GM18520 (cell line): ENCODE measurements around the gene TGFA.

Source experiments
- ATAC-seq: cut with Tn5 transposase; IDR thresholded peaks from one replicate; pipeline ENCODE4 v1.9.1; 2021; ENCODE audit not compliant: unreplicated experiment

Gene TGFA

DNA sequence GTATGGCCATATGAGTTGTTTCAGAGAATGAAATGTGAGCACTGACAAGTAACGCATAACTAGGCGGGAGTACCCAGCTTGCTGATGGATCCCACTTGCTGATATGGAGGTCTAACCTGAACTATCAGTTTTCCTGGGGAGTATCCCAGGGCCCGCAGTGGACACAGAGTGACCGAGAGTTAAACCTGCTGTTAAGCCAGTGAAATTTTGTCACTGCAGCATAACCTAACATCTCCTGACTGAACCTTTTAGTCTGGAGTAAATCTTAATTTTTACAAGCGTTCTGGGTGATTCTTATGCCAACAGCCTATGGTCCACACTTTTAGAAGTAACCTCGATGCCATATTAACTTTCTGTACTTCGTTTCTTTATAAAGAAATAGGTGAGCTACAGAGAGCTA is 54.4 kb downstream of the TGFA start:
- ATAC-seq: no peak

DNA sequence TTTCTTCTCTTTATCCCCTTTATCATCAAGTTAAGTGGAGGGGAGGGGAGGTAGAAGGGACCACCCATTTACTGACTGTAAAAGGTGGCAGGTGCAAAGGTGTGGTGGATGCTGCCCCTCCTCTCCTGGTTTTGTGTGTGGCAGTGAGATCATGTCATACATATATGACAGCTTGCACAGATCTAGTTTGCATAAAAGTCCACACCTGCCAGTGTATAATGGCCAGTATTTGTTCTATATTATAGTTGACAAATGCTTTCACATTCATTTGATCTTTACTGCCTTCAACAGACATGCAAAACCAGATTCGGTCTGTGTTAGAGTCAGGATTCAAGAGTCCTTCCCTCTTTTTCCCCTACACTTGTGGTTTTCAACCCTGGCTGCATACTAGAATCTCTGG is 55.1 kb downstream of the TGFA start:
- ATAC-seq: no peak

DNA sequence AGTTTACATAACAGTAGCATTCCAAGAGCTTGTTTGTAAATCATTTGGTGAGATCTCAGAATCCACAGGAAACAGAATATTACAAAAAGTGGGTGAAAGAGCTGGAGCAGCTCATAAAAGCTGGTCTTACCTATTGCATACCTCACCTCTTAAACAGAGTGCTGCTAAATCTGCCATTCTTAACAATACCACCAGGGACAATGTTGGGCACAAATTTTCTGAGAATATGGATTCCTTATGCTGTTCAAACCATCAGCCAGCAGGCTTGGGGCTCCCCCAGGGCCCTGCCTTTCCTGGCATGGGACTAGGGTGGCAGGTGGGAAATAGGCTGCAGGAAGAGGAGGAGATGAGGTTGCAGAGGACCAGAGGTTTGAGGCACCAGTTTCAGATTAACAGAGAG is 55.6 kb downstream of the TGFA start:
- no peak for ATAC-seq

DNA sequence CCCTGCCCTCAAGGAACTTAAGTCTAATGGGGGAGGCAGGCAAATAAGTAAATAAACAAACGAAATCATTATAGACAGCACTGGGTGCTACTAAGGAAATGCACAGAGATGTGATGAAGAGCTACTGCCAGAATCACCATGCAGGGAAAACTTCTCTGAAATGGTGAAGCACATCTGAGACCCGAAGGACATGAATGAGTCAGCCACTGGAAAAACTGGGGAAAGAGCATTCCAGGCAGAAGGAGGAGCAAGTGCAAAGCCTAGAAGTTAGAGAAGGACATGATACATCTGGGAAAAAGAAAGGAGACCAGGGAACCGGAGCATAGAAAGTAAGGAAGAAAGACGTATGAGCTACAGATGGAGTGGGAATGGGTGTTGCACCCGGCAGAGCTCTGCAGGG is 56.8 kb downstream of the TGFA start:
- no peak for ATAC-seq

DNA sequence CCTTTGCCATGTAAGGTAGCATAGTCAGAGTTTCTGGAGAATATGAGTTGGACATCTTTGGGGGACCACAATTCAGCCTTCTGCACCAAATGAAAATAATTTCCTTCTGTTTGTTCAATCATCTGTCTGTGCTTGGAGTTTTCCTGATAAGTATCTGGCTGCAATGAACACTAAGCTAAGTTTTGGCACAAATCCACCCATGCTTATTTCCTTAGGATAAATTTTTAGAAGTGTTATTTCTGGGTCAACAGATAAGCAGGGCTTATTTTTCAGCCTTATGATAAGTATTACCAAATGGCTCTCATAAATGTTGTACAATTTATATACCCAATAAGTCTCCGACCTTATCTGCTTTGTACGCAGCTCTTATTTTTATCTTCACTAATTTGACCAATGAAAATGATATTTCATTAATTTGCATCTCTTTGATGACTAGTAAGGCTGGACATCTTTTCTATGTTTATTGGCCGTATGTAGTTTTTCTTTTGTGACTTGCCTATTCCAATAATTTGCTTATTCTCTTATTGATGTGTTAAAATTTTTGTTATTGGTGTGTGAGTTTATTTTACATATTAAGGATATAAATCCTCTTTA is 59.2 kb downstream of the TGFA start:
- no peak for ATAC-seq

DNA sequence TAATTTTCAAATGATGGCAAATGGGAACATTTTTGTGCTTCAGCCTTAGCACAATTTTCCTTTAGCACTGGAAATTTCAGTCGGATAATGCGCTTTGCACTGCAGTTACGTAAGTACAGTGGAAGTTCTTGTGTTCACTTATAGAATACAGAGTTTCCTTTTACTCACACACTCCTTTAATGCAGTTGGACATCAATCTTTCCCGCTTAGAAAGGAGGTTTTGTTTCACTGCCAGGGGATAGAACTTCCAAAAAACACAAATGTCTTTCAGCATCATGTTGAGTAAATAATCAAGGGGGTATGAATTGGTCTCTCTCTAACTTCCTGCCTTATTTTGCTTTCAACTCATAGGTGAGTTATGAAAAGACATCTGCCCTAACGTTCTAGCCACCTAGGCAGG is 63.2 kb downstream of the TGFA start:
- no peak for ATAC-seq

DNA sequence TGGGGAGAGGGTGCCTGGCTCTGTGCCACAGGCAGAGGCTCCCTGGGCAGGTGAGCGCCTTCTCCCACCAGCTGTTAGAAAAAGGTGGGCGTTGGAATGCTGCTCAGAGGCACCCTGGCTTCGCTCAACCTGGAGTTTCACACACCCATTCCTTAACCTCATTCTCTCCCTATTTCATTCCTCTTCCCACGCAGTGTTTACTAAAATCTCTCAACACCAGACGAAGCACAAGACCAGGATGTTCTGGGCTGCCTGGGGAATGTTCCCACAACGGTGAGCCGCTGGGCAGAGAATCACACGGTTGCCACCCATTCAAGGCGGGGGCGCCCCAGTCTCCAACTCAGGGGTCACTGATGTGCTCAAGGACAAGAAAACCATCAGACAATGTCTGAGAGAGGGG is 64.5 kb downstream of the TGFA start:
- no peak for ATAC-seq

DNA sequence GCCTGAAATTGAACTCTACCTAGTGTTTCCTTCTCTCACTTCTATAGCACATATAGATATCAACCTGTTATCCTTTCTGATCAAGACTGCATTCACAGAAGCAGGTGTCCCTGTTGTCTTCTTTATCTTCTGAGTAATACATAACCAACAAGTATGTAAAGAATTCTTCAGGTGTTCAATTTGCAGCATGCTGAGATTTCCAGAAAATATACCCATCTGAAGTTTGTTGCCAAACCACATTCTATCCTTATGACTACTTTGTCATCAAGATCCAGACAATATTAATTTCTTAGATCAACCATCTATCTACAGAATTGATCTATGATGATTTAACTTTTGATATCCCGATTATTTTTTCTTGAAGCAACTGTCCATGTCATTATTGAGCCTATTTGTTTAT is 69.5 kb downstream of the TGFA start:
- no peak for ATAC-seq

DNA sequence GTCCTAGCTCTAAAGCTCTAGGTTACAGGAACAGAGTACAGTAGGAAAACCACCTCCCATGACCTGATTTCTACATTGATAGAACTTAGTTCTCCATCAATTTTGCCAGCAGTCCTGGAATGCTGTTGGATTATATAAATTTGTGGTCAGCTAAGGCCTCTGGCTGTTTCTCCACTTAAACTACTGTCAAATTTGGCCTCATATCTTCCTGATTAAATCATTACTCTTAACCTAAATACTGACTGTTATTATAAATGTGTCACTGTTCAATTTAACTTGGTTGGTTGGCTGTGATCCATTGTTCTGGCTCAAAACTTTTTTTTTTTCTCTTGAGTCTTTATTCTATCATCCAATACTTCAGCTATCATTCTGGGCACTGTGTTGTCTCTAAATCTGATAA is 71.2 kb downstream of the TGFA start:
- ATAC-seq: no peak

DNA sequence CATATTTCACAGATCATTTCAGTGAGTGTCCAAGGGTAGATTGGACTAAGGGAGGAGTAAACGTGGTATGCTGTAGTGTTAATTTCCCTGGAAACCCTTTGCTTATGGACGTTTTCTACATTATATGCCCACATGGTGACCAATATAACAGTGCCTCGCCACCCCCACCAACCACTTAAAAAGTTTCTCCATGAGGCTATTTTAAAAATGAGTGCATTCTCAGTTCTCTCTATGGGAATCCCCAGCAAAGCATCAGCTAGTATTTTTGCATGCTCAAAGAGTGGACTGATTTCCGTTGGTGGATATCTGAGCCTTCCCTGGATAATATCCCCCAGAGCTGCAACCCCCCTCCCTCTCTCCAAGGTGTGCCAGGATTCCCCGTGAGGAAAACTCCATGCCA is 73.2 kb downstream of the TGFA start:
- no peak for ATAC-seq

DNA sequence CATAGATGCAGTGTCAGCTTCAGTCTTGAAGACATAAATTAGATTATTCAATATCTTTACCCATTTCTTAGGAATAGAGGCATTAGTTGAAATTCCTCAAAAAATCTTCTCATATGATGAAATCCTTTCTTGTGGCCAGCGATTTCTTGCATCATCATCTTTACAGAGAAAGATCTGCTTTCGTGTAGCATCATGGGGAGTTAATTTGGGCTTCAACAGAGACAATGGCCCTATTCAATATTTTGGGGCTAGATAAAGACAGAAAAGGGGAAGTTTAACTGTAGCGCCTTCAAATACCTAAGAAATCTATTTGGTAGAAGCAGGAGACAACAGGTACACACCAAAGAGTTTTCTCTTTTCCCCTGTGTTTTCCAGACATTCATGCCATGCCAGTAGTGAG is 73.8 kb downstream of the TGFA start:
- ATAC-seq: no peak

DNA sequence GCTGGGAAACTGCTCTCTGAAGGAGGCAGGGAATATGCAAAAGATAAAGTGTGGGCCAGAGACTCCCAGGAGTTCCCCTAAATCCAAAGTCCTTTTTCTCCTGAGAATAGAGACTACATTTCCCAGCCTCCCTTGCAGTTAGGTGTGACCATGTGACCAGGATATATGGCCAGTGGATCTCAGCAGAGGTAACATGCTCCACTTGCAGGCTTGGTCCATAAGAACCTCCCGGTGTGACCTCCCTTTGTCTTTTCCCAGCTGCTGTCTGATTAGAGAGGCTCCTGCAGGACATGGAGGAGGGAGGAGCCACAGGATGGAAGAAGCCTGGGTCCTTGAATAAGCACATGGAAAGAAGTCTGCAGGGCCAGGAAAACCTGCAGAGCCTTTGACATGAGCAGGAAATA is 76.2 kb downstream of the TGFA start:
- ATAC-seq: no peak

DNA sequence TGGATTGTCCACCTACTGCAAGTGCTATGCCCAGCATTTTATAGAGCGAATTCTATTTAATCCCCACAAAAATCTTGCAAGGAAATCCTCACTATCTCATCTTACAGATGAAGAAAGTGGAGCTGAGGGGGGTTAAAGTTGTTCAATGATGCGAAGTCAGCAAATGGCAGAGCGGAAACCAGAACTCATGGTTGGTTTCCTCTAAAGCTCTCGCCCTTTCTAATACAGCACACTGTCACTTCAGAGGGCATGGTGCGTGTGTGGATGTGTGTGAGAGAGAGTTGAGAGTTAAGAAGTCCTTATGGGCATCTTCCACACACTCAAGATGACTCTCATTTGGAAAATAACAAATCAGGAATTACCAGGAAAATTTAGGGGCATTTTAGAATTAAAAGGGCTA is 78.4 kb downstream of the TGFA start:
- no peak for ATAC-seq

DNA sequence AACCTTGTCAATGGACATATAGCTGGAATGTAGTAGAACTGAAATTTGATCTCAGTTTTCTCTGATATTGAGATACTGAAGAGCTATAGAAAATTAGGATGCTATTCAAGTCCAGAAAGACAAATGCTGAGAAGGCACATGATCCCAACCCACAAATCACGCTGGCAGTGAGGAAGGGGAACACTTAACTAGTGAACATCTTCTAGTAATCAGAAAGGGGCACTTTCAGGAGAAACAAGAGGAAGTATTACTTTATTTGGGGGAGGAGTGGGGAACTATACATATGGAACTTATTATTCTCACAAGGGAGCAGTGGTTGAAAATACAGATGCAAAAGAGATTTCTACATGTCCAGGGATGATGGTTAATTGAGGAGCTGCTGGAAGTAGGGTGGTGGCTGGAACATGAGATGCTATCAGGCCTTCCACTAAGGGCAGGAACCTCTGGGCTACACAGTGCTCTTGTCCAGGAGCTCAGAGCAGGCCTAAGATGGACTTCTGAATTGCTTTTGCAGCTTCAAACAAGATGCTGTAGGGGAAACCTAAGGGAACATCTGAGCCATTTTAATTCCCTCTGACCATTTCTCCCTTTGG is 79.3 kb downstream of the TGFA start:
- no peak for ATAC-seq

DNA sequence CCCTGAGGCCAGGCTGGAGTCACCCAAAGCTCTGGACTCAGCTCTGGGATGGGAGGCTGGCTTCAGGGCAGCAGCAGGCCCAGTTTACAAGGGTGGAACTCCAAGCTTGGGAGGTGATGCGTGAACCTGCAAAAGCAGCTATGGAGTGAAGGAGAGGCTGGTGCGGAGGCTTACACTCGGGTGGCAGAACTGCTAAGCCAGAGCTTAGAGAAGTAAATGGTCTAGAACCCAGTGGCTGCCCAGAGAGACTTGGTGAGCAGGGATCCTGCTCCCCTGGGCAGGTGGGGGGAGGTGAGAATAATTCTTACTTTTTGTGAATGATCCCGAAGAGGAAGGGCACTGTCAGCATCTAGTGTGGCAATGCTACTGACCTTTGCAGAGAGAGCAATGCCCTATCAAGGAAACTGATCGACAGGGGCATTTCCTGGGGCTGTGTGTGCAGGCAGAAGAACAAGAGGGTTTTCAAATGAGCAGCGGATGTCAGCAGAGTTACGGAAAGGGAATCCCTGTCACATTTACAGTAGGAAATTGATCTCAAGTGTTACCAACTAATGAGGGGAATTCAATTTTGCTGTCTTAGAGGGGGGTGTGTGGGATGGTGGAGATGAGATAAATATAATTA is 80.4 kb downstream of the TGFA start:
- no peak for ATAC-seq

DNA sequence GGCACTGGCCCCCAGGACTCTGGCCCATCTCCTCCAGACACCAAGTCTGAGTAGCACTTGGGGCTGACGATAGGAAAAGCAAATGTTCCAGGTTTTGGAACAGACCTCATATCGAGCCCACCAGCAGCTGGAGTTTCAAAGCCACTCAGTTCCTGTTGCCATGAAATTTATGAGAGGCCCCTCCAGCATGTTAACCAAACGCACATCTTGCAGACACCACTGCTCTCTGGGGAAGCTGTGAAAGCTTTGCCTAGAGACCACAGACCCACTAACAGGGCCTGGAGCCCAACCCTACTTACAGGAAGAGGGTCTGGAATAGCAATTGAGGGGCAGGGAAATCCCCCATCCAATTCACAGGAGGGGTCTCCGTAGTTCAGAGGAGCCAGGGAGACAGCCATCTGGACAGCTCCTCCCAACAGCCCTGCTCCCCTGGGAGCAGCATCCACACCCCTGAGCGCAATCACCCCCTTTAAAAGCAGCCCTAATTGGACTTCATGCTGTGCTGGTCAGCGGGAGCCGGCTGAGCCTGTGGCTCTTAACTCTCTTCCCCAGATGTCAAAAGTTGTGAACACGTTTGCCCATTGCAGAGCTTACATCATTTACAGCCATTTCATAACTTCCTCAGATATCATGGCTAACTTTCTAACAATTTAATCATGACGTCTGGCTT is 81.3 kb downstream of the TGFA start:
- no peak for ATAC-seq

DNA sequence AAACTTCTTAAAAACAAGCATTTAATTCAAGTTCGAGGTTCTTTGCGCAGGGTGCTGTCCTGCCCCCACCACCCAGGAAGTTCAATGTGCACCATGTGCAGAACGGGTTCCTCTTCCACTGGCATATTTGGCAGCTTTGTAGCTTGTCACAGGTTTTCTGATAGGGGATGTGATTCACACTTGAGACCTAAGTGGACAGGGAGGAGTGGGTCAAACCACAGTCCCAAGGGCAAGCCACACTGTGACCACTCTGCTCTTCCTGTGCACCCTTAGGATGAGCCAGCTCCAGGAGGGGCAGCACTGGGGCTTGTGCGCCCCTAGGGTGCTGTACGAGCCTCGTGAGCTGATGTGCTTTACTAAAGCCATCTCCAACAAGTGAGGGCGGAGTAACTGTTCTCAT is 82.5 kb downstream of the TGFA start:
- ATAC-seq: no peak

DNA sequence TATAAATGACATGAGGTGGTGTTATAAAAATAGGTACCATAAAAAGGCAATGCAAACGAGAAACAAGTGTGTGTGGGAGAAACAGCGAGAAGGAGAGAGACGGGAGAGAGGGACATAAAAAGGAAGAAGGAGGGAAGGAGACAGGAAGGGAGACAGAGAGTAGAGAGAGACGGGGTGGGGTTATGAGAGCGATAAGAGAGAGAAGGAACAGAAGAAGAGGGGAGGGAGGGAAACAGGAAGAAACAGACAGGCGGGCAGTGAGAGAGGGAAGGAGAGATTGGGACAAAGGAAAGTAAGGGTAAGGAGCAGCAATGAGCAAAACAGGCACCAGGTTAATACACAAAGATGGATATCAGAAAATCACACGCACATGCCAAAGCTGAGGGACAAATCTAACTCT is 83.7 kb downstream of the TGFA start:
- no peak for ATAC-seq

DNA sequence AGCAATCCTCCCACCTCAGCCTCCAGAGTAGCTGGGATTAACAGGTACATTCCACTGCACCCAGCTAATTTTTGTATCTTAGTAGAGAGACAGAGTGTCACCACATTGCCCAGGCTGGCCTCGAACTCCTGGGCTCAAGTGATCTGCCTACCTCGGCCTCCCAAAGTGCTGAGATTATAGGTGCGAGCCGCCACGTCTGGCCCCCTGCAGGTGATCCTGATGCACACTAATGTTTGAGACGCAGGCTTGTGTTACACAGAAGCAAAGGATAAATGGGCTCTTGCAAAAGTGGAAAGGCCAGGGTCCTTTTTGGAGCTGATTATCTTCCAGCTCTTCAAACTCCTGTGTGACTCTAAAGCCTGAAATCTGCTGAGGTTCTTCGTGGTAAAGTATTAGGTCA is 84.2 kb downstream of the TGFA start:
- no peak for ATAC-seq

DNA sequence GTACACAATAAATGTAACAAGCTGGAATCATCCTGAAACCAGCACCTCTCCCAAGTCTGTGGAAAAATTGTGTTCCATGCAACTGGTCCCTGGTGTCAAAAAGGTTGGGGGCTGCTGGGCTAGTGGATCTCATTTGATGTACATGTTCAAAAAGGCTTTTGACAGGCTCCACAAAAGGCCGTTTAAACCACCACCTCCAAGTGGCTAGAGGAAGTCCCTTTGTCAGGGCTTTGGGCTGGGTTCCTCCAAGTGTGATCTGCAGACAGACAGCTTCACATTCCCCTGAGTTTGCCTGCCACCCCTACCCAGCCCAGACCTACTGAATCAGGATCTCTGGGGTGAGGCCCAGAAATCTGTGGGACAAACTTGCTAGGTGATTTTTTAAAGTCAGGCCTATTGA is 84.7 kb downstream of the TGFA start:
- ATAC-seq: no peak

DNA sequence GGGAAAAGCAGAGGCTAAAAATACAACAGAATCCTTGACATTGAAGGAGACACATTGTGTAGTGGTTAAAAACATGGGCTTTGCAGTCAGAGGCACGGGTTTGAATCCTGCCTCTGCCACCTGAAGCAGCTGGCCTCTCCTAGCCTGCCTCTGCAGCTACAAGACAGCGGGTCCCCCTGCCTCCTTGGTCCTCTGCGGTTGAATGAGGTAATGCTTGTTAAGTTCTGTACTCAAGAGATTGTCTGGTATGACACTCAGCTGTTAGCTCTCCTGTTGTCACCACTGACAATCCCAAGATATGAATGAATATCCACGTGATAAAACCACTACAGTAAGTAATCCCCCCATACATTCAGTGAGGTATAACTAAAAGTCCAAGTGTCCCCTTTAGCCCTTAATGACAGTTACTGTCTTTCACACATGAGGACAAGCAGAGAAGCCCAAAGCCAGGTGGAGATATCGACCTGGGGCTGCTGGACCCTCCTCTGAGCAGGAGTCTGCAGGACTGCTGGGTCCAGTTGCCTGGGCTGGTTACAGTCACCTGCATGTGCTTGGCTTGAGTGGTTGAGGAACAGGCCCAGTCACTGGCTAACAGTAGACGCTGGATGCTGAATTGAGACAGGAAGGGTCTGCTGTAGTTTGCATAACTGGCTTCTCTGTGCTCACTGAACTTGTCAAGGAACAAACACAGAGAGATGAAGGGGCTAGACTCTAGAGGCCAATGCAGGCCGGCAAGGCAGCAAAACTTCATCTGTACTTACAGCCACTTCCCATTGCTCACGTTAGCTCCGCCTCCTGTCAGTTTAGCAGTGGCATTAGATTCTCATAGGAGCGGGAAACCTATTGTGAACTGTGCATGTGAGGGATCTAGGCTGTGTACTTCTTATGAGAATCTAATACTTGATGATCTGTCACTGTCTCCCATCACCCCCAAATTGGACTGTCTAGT is 85.5 kb downstream of the TGFA start:
- no peak for ATAC-seq
